SH-SY5Y (cell line): ENCODE results near the gene NEK6.

Experiments
- GATA2 ChIP-seq: IDR thresholded peaks from 2 replicates; pipeline ENCODE4 v1.6.1; 2011; ENCODE audit warnings: mild to moderate bottlenecking, low read depth, low read length
- GATA3 ChIP-seq: IDR thresholded peaks from 2 replicates; pipeline ENCODE4 v1.6.1; 2011; ENCODE audit warnings: low read depth, mild to moderate bottlenecking, low read length, moderate library complexity

Gene NEK6

GRCh38 chr9:124337562-124337961 lies 79.8 kb downstream of the NEK6 start:
- TF ChIP-seq GATA3 (no peak), GATA2 (no peak)

- TF ChIP-seq GATA3, result no peak
- TF ChIP-seq GATA2, result no peak
These were observed 81.9 kb downstream of the NEK6 start for GRCh38 chr9:124339603-124340146.

GRCh38 chr9:124340219-124341069 lies 82.7 kb downstream of the NEK6 start:
- no peak for TF ChIP-seq GATA2
- no peak for TF ChIP-seq GATA3

- TF ChIP-seq GATA2 (no peak), GATA3 (no peak)
These were observed 83.9 kb downstream of the NEK6 start for GRCh38 chr9:124341455-124342170.

GRCh38 chr9:124342402-124342775 lies 84.6 kb downstream of the NEK6 start:
- TF ChIP-seq GATA2, result no peak
- TF ChIP-seq GATA3, result no peak

- TF ChIP-seq GATA2 (no peak), GATA3 (no peak)
These were observed 85.2 kb downstream of the NEK6 start for GRCh38 chr9:124342776-124343485.

GRCh38 chr9:124343533-124344290 lies 86.0 kb downstream of the NEK6 start:
- TF ChIP-seq GATA2 (no peak), GATA3 (no peak)

GRCh38 chr9:124344291-124345050 lies 86.7 kb downstream of the NEK6 start:
- TF ChIP-seq GATA2 (no peak), GATA3 (no peak)

- TF ChIP-seq GATA3 (no peak), GATA2 (no peak)
These were observed 87.3 kb downstream of the NEK6 start for GRCh38 chr9:124345063-124345462.

- TF ChIP-seq GATA2 (no peak), GATA3 (no peak)
These were observed 88.1 kb downstream of the NEK6 start for GRCh38 chr9:124345751-124346281.

GRCh38 chr9:124346347-124347163 lies 88.8 kb downstream of the NEK6 start:
- TF ChIP-seq GATA2, result no peak
- TF ChIP-seq GATA3, result no peak

- TF ChIP-seq GATA2, result no peak
- no peak for TF ChIP-seq GATA3
These were observed 89.6 kb downstream of the NEK6 start for GRCh38 chr9:124347206-124347967.
